GM19238 (cell line): ENCODE measurements around the gene GYS1.
"Not testable (repeated sequence)": the region's sequence is repeated elsewhere in the genome, so short reads cannot be mapped to it uniquely, and the experiment has no call there.

ENCODE experiments used
- DNase-seq: peaks from one replicate; pipeline ENCODE4 v3.0.0; 2011; ENCODE audit warnings: low spot score; ENCODE audit not compliant: insufficient read length

GYS1 gene

DNA sequence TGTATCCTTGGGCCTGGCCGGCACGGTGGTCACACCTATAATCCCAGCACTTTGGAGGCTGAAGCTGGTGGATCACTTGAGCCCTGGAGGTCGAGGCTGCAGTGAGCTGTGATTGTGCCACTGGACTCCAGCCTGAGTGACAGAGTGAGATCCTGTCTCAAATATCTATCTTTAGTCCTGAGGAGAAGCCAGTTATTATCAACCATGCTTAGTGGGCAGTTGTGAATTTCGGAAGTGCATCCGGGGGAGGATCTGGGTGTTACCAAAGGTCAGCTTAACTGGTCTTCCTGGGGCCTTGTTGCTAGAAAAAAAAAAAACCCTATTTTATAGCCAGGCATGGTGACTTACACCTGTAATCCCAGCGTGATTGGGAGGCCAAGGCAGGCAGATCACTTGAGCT is 50.0 kb downstream of the GYS1 start:
- DNase-seq = no peak

DNA sequence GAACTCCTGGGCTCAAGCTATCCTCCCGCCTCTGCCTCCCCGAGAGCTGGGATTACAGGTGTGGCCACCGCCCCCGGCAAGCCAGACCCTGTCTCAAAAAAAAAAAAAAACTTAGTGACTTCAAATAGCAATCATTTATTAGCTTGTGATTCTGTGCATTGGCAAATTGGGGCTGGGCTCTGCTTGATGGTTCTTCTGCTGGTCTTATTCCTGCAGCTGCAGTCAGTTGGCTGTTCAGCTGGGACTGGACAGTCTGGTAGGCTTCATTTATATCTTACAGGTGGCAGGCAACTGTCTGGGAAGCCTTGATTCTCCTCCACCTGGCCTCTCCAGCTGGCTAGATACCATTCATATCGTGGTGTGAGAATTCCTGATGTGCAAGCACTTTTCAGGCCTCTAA is 52.2 kb downstream of the GYS1 start:
- no peak for DNase-seq

- DNase-seq = no peak
Measured at GRCh38 chr19:48938256-48938655, 54.9 kb downstream of the GYS1 start.

DNA sequence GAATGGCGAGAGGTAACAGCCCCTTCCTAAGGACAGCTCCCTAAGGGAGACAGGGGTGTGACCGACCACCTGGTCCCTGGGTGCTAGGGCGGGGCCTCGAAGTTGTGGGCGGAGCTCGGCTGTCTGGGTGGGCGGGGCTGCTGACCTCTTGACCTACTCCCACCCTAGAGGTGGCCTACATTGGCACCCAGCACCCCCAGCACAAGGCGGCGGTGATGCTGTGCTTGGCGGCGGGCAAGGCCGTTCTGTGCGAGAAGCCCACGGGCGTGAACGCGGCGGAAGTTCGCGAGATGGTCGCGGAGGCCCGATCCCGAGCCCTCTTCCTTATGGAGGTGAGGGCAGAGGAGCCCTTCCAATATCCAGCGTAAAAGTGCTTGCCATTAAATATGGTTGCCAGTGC is 57.2 kb downstream of the GYS1 start:
- no peak for DNase-seq

GRCh38 chr19:48934837-48935236 is 58.3 kb downstream of the GYS1 start:
- no peak for DNase-seq

- DNase-seq = peak; percentile 60
Measured at GRCh38 chr19:48933382-48933932, 59.7 kb downstream of the GYS1 start, which contains the start of gene DHDH. DHDH (plus strand) TSS chr19:48933699; CDS start chr19:48933722, 23 bp downstream.

GRCh38 chr19:48928164-48929025 is 64.7 kb downstream of the GYS1 start:
- DNase-seq = no peak

DNA sequence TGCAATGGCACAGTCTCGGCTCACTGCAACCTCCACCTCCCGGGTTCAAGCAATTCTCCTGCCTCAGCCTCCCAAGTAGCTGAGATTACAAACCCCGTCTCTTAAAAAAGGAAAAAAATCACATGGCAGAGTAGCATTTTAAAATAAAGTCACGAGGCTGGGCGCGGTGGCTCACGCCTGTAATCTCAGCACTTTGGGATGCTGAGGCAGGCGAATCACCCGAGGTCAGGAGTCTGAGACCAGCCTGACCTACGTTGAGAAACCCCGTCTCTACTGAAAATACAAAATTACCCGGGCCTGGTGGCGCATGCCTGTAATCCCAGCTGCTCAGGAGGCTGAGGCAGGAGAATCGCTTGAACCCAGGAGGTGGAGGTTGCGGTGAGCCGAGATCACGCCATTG is 65.4 kb downstream of the GYS1 start:
- DNase-seq = not testable (repeated sequence)

- no peak for DNase-seq
Measured at GRCh38 chr19:48926909-48927308, 66.2 kb downstream of the GYS1 start.

- not testable (repeated sequence) for DNase-seq
Measured at GRCh38 chr19:48925890-48926289, 67.2 kb downstream of the GYS1 start.

- DNase-seq = no peak
Measured at GRCh38 chr19:48925240-48925843, 67.8 kb downstream of the GYS1 start.

GRCh38 chr19:48922548-48923490 is 70.3 kb downstream of the GYS1 start:
- DNase-seq = no peak

- no peak for DNase-seq
Measured at GRCh38 chr19:48921721-48922500, 71.2 kb downstream of the GYS1 start.

GRCh38 chr19:48920949-48921348 is 72.2 kb downstream of the GYS1 start:
- DNase-seq = no peak

GRCh38 chr19:48919271-48919670 is 73.8 kb downstream of the GYS1 start:
- not testable (repeated sequence) for DNase-seq

DNA sequence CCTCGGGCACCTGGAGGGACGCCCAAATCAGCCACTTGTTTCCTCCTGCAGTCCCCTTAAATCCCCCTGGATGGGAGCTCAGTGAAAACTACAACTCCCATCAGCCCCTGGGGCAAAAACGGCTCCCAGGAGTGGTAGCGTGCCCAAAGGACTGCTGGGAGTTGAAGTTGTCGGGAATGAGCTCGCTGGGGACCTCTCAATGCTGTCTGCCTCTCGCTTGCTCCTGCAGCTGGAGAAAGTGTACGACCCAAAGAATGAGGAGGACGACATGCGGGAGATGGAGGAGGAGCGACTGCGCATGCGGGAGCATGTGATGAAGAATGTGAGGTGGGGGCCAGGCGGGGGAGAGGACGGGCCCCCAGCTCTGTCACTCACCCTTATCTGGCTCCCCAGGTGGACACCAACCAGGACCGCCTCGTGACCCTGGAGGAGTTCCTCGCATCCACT is 74.3 kb downstream of the GYS1 start:
- no peak for DNase-seq
